Right cardiac atrium (tissue), 5 donors: ENCODE data around the gene BET1. TPM values are rescaled to one million over a fixed set of nuclear protein-coding genes. Genes with fewer than 3 reads are reported as not detected.
A peak's percentile ranks its signal among the peaks of the same experiment; 100 is the strongest.

Experiments
- ATAC-seq, 2 donors: fragments of 200-7000 bp; cut with Tn5 transposase; one replicate each; pipeline versions ENCODE4 v1.8.0 to v1.9.1; 2020; ENCODE audit warnings: moderate library complexity in 2 of 2, mild to moderate bottlenecking in 1 of 2
- DNase-seq, 3 donors: peaks; one replicate each; pipeline ENCODE4 v3.0.0-alpha.2; 2020
- H3K27ac ChIP-seq: one replicate; pipeline ENCODE4 v1.5.1; 2013; ENCODE audit warnings: mild to moderate bottlenecking, low read length, control low read depth, moderate library complexity
- H3K27me3 ChIP-seq: one replicate; pipeline ENCODE4 v1.6.1; 2013; ENCODE audit not compliant: control insufficient read depth, insufficient read depth
- H3K4me1 ChIP-seq: one replicate; pipeline ENCODE4 v1.6.1; 2013; ENCODE audit warnings: low read length; ENCODE audit not compliant: control insufficient read depth, insufficient read depth
- H3K4me3 ChIP-seq: one replicate; pipeline ENCODE4 v1.5.1; 2013; ENCODE audit warnings: low read length, control low read depth
- H3K9me3 ChIP-seq: one replicate; pipeline ENCODE4 v1.6.1; 2013; ENCODE audit warnings: low read length; ENCODE audit not compliant: control insufficient read depth
- WGBS: extraction: QIAGEN DNeasy Blood & Tissue Kit; methylation state at CpG from one replicate; pipeline ENCODE4 v1.1.7; 2013; 5-methylcytosine and 5-hydroxymethylcytosine counted together
- intact Hi-C, 4 donors: fragments of 100-400 bp; cut with DNase I; formaldehyde crosslinking; loops; one replicate each; pipeline versions ENCODE4 v1.11.0 to v1.14.0; 2022 to 2023
- polyA plus RNA-seq: library from polyadenylated mRNA; stranded (reverse); fragments of 200-250 nt; gene quantifications from one replicate; pipeline ENCODE4 v1.2.3, GENCODE V29; 2013
- total RNA-seq, 4 donors: library from RNA; stranded (reverse); fragmentation: NEBNext Ultra II Directional; extraction: Animal tissue kit (Norgen Biotek cat#: 25700); gene quantifications; one replicate each; pipeline ENCODE4 v1.2.1, GENCODE V29; 2021
- donor health status: healthy with polysubstance abuse.
- donor health status: DM: no; HTN: yes; CAD: no.
- donor health status: DM: no; HTN: no; CAD: no.
- donor health status: DM: no; HTN: yes; CAD: no; lungs with severe emphysema.
- donor health status: DM: yes; HTN: yes; CAD: no.

Gene BET1
- total and polyA plus RNA-seq, 5 donors = 13.5 to 19.1 (median 16.4) TPM

GRCh38 chr7:93957767-93958166, 46.4 kb downstream of the BET1 start:
- no peaks in the 10 kb centered on the region for H3K9me3 ChIP-seq
- intact Hi-C loops = no loop called here
- H3K4me3 ChIP-seq = no peak overlapping the region
- H3K4me1 ChIP-seq = no peaks in the 10 kb centered on the region
- no peak overlapping the region for H3K27ac ChIP-seq
- no peaks in the 10 kb centered on the region for H3K27me3 ChIP-seq
- DNase-seq (no peak), ATAC-seq (no peak)
- WGBS = 95% methylated on average over 1 of the region's 1 CpG

- H3K9me3 ChIP-seq = no peaks in the 10 kb centered on the region
- H3K4me1 ChIP-seq = no peaks in the 10 kb centered on the region
- WGBS = 89% methylated on average over 2 of the region's 2 CpGs
- intact Hi-C loops = no loop called here
- H3K27me3 ChIP-seq = no peaks in the 10 kb centered on the region
- H3K27ac ChIP-seq = no peak overlapping the region
- no peak overlapping the region for H3K4me3 ChIP-seq
- no peak for DNase-seq
- ATAC-seq = no peak
Observed at GRCh38 chr7:93955304-93955703, 48.9 kb downstream of the BET1 start.

- H3K9me3 ChIP-seq = no peaks in the 10 kb centered on the region
- H3K4me3 ChIP-seq = no peak overlapping the region
- DNase-seq (no peak), ATAC-seq (no peak)
- intact Hi-C loops = no loop called here
- peaks cover 2% of the 10 kb centered on the region for H3K4me1 ChIP-seq
- 67% methylated on average over 1 of the region's 1 CpG for WGBS
- no peaks in the 10 kb centered on the region for H3K27me3 ChIP-seq
- no peak overlapping the region for H3K27ac ChIP-seq
Observed at GRCh38 chr7:93949423-93949822, 54.7 kb downstream of the BET1 start.

GRCh38 chr7:93948873-93949272, 55.3 kb downstream of the BET1 start:
- Histone ChIP-seq H3K4me1 (peaks cover 2% of the 10 kb centered on the region), H3K4me3 (no peak overlapping the region), H3K9me3 (no peaks in the 10 kb centered on the region), H3K27me3 (no peaks in the 10 kb centered on the region), H3K27ac (no peak overlapping the region)
- DNase-seq = no peak
- ATAC-seq = no peak
- WGBS = 68% methylated on average over 2 of the region's 2 CpGs
- intact Hi-C loops = no loop called here

GRCh38 chr7:93948106-93948505, 56.0 kb downstream of the BET1 start:
- Histone ChIP-seq H3K4me3 (no peak overlapping the region), H3K27ac (no peak overlapping the region), H3K27me3 (no peaks in the 10 kb centered on the region), H3K4me1 (peaks cover 2% of the 10 kb centered on the region), H3K9me3 (no peaks in the 10 kb centered on the region)
- ATAC-seq (no peak), DNase-seq (no peak)
- intact Hi-C loops = no loop called here
- 77% methylated on average over 1 of the region's 1 CpG for WGBS

GRCh38 chr7:93945756-93946535, 58.2 kb downstream of the BET1 start:
- no peak overlapping the region for H3K4me3 ChIP-seq
- H3K27me3 ChIP-seq = no peaks in the 10 kb centered on the region
- no peak overlapping the region for H3K27ac ChIP-seq
- ATAC-seq = no peak
- intact Hi-C loops = no loop called here
- peaks cover 2% of the 10 kb centered on the region for H3K4me1 ChIP-seq
- DNase-seq = no peak
- 27% methylated on average over 5 of the region's 5 CpGs for WGBS
- H3K9me3 ChIP-seq = no peaks in the 10 kb centered on the region

GRCh38 chr7:93945083-93945482, 59.1 kb downstream of the BET1 start:
- ATAC-seq = no peak
- H3K27ac ChIP-seq = peak overlapping the region; percentile 82

GRCh38 chr7:93944673-93945072, 59.5 kb downstream of the BET1 start:
- Histone ChIP-seq H3K4me3 (no peak overlapping the region), H3K27me3 (no peaks in the 10 kb centered on the region), H3K4me1 (peaks cover 2% of the 10 kb centered on the region), H3K27ac (no peak overlapping the region), H3K9me3 (no peaks in the 10 kb centered on the region)
- ATAC-seq (peak; percentile 57 to 69), DNase-seq (no peak)
- intact Hi-C loops = no loop called here
- WGBS = 12% methylated on average over 1 of the region's 1 CpG

More at GRCh38 chr7:93945083-93945482, 59.1 kb downstream of the BET1 start:
- H3K4me1 ChIP-seq = peaks cover 2% of the 10 kb centered on the region
- no peak overlapping the region for H3K4me3 ChIP-seq
- WGBS = 34% methylated on average over 3 of the region's 3 CpGs
- H3K27me3 ChIP-seq = no peaks in the 10 kb centered on the region
- intact Hi-C loops = no loop called here
- H3K9me3 ChIP-seq = no peaks in the 10 kb centered on the region
- DNase-seq = no peak

- DNase-seq = no peak
- H3K4me3 ChIP-seq = no peak overlapping the region
- H3K4me1 ChIP-seq = peaks cover 2% of the 10 kb centered on the region
- no peak for ATAC-seq
- intact Hi-C loops = no loop called here
- H3K27me3 ChIP-seq = no peaks in the 10 kb centered on the region
- peak overlapping the region; percentile 42 for H3K27ac ChIP-seq
- no peaks in the 10 kb centered on the region for H3K9me3 ChIP-seq
- 63% methylated on average over 4 of the region's 4 CpGs for WGBS
Observed at GRCh38 chr7:93943816-93944540, 60.2 kb downstream of the BET1 start.
